Thyroid gland (tissue), 4 donors: Measurements from ENCODE around the gene GTPBP6. TPM values are rescaled to one million over a fixed set of nuclear protein-coding genes. Genes with fewer than 3 reads are reported as not detected.
A peak's percentile ranks its signal among the peaks of the same experiment; 100 is the strongest.

ENCODE experiments used
- DNase-seq, 2 donors: peaks; one replicate each; pipeline ENCODE4 v3.0.0-alpha.2; 2019
- H3K27ac ChIP-seq, 3 donors: fragments of 200-600 bp; sonication (generic); 1 replicate in 2 of 3; 2 replicates in 1 of 3; pipeline ENCODE4 v1.5.1; 2016 to 2019; ENCODE audit warnings: mild to moderate bottlenecking in 1 of 3, moderate library complexity in 1 of 3
- H3K27me3 ChIP-seq: fragments of 200-600 bp; sonication (generic); one replicate; pipeline ENCODE4 v1.5.1; 2019
- H3K36me3 ChIP-seq, 2 donors: fragments of 200-600 bp; sonication (generic); one replicate each; pipeline ENCODE4 v1.5.1; 2016 to 2019
- H3K4me1 ChIP-seq, 2 donors: fragments of 200-600 bp; sonication (generic); one replicate each; pipeline ENCODE4 v1.5.1; 2017 to 2019
- H3K4me3 ChIP-seq, 3 donors: fragments of 200-600 bp; sonication (generic); replicated peaks in 1 of 3; 1 replicate in 2 of 3; 2 replicates in 1 of 3; pipeline ENCODE4 v1.5.1; 2016; ENCODE audit warnings: mild to moderate bottlenecking in 1 of 3
- H3K9me3 ChIP-seq: fragments of 200-600 bp; sonication (generic); one replicate; pipeline ENCODE4 v1.5.1; 2017
- CTCF ChIP-seq, 6 experiments: fragments of 200-600 bp in 3 of 6; fragments of 450-650 bp in 3 of 6; sonication (generic) in 3 of 6; IDR thresholded peaks; one replicate each; pipeline ENCODE4 v1.5.1; 2016 to 2019; ENCODE audit warnings: antibody characterized with exemption in 6 of 6, mild to moderate bottlenecking in 2 of 6, inconsistent platforms in 1 of 6, moderate library complexity in 1 of 6
- POLR2A ChIP-seq, 2 donors: fragments of 450-650 bp; IDR thresholded peaks; one replicate each; pipeline ENCODE4 v1.6.1; 2017; ENCODE audit warnings: antibody characterized with exemption in 2 of 2, mild to moderate bottlenecking in 2 of 2, moderate library complexity in 1 of 2
- WGBS, 2 donors: methylation state at CpG; one replicate each; pipeline ENCODE4 v1.1.5; 2017; 5-methylcytosine and 5-hydroxymethylcytosine counted together
- intact Hi-C: fragments of 100-400 bp; cut with DNase I; formaldehyde crosslinking; loops from one replicate; pipeline ENCODE4 v1.15.1; 2023
- total RNA-seq, 4 donors: library from RNA; depleted of rRNA; stranded (reverse); fragments of >200 nt; gene quantifications; one replicate each; pipeline ENCODE4 v1.2.3, GENCODE V29; 2016

GTPBP6 gene
- total RNA-seq, 4 donors from 2014 or later: 39.9 to 54.9 (median 47.9) TPM

- no peak overlapping the region for H3K4me3 ChIP-seq
- no peaks in the 10 kb centered on the region for H3K27me3 ChIP-seq
- no peak for DNase-seq
- H3K27ac ChIP-seq: no peak overlapping the region
- no peaks in the 10 kb centered on the region for H3K36me3 ChIP-seq
- TF ChIP-seq CTCF (IDR thresholded peaks at IDR 0.05): no peak
- TF ChIP-seq POLR2A (IDR thresholded peaks at IDR 0.05): no peak
- H3K9me3 ChIP-seq: no peaks in the 10 kb centered on the region
- intact Hi-C loops: no loop called here
- peaks cover 0 to 10% of the 10 kb centered on the region in 2 donors for H3K4me1 ChIP-seq
- 97% methylated on average over 17 of the region's 17 CpGs for WGBS, 2 donors
Observed at GRCh38 chrX:335758-336155, 17.2 kb upstream of the GTPBP6 start.

DNA sequence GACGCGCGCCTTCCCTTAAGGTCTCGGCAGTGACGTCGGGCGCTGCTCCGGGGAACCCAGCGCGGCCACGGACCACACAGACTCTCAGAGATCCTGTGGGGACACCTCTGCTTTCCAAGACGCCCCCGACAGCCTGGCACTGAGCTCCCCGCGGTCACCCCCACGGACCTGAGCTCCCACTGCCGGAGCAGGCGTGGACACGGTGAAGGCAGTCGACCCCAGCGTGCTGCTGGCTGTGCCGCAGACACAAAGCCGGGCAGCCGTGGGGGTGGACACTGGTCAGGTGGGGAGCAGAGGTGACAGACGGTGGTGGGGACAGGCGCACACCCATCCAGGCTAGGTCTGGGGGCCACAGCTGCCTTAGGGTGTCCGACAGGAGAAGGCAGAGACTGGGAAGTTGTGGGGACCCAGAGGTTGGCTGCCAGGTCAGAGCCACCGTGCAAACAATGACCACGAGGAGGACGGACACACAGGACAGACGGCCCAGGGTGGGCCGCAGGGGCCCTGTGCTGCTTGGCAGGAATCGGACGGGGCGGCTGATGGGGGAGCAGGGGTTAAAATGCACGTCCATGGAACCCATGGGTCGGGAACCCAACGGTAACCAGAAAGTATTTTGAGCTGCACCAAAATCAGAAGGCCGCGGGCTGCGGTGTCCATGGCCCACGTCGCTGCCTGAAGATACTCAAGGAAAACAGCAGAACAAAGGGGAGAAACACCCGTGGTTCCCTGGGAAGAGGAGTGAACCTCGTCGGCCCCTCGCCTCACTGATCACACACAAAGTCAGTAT lies 16.6 kb upstream of the GTPBP6 start:
- Histone ChIP-seq H3K9me3 (no peaks in the 10 kb centered on the region), H3K27me3 (no peaks in the 10 kb centered on the region), H3K4me1 (peaks cover 0 to 10% of the 10 kb centered on the region in 2 donors), H3K36me3 (no peaks in the 10 kb centered on the region), H3K27ac (no peak overlapping the region), H3K4me3 (no peak overlapping the region)
- intact Hi-C loops: no loop called here
- TF ChIP-seq POLR2A (IDR thresholded peaks at IDR 0.05) (no peak), CTCF (IDR thresholded peaks at IDR 0.05) (no peak)
- DNase-seq: no peak
- 94 to 97% methylated on average over 21 to 35 of the region's 47 CpGs for WGBS, 2 donors

- no peaks in the 10 kb centered on the region for H3K36me3 ChIP-seq
- H3K4me1 ChIP-seq: peaks cover 0 to 10% of the 10 kb centered on the region in 2 donors
Observed at GRCh38 chrX:334331-334891, 15.8 kb upstream of the GTPBP6 start.

DNA sequence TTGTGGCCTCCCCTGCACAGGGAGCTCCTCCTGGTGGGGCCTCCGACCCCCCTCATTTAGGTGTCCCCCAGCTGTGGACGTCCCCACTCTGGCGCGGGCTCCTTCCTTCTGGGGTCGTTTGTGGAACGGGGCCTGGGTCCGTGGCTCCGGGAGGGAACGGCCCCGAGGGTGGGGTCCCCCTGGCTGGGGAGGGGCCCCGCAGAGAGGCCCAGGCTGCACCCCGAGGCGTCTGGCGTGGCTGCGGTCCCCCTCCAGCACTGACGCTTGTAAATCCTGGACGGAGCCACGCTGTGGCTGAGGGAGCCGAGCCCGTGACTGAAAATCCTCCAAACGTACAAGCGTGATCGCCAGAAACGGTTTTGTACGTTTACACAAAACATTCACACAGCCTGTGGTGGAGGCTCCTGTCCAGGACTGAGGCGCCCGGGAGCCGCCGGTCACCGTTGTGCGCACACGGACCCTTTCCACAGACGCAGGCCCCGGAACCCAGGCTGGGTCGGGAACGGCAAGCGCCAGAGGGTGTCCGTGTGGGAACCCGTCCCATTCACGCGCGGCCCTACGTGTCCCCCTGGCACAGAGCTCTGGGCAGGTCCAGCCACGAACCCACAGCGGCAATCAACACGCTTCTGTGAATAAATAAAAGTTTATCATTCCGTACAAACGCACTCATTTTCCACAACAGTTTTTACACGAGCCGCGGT lies 15.2 kb upstream of the GTPBP6 start:
- Histone ChIP-seq H3K27me3 (no peaks in the 10 kb centered on the region), H3K4me3 (no peak overlapping the region), H3K36me3 (no peaks in the 10 kb centered on the region), H3K4me1 (peaks cover 0 to 10% of the 10 kb centered on the region in 2 donors), H3K9me3 (no peaks in the 10 kb centered on the region), H3K27ac (no peak overlapping the region)
- intact Hi-C loops: no loop called here
- peak in 1 of 2 donors; percentile 0 for DNase-seq
- TF ChIP-seq POLR2A (IDR thresholded peaks at IDR 0.05): no peak
- no peak for TF ChIP-seq CTCF (IDR thresholded peaks at IDR 0.05)
- WGBS, 2 donors: 93 to 94% methylated on average over 32 to 37 of the region's 51 CpGs

More at GRCh38 chrX:334331-334891, 15.8 kb upstream of the GTPBP6 start:
- no peaks in the 10 kb centered on the region for H3K9me3 ChIP-seq
- no peak overlapping the region for H3K27ac ChIP-seq
- TF ChIP-seq CTCF (IDR thresholded peaks at IDR 0.05): no peak
- TF ChIP-seq POLR2A (IDR thresholded peaks at IDR 0.05): no peak
- no peak overlapping the region for H3K4me3 ChIP-seq
- 94 to 96% methylated on average over 36 to 39 of the region's 53 CpGs for WGBS, 2 donors
- no peaks in the 10 kb centered on the region for H3K27me3 ChIP-seq
- DNase-seq: peak in 1 of 2 donors; percentile 1
- intact Hi-C loops: no loop called here
